ENCODE data around the gene NFYC.

- TF ChIP-seq, protein P1, sequence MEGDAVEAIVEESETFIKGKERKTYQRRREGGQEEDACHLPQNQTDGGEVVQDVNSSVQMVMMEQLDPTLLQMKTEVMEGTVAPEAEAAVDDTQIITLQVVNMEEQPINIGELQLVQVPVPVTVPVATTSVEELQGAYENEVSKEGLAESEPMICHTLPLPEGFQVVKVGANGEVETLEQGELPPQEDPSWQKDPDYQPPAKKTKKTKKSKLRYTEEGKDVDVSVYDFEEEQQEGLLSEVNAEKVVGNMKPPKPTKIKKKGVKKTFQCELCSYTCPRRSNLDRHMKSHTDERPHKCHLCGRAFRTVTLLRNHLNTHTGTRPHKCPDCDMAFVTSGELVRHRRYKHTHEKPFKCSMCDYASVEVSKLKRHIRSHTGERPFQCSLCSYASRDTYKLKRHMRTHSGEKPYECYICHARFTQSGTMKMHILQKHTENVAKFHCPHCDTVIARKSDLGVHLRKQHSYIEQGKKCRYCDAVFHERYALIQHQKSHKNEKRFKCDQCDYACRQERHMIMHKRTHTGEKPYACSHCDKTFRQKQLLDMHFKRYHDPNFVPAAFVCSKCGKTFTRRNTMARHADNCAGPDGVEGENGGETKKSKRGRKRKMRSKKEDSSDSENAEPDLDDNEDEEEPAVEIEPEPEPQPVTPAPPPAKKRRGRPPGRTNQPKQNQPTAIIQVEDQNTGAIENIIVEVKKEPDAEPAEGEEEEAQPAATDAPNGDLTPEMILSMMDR (IDR thresholded peaks at IDR 0.05; ENCODE audit: insufficient read depth, low read depth, low read length), result no peak
- TF ChIP-seq EZH2 (IDR thresholded peaks at IDR 0.05; ENCODE audit: insufficient read depth, low read length), result no peak
Observed at GRCh38 chr1:40743860-40744259, 52.4 kb downstream of the NFYC start.

Measured in astrocyte (in vitro differentiated cells and primary cell).